Mesodermal cell (in vitro differentiated cells): Measurements from ENCODE around the gene RSRC1.

Experiments
- H3K27ac ChIP-seq: 2 replicates; pipeline ENCODE4 v1.7.0; 2013; ENCODE audit warnings: mild to moderate bottlenecking, low read depth, low read length, moderate library complexity; ENCODE audit not compliant: severe bottlenecking
- H3K36me3 ChIP-seq: 2 replicates; pipeline ENCODE4 v1.7.1; 2013; ENCODE audit warnings: mild to moderate bottlenecking, low read length, moderate library complexity; ENCODE audit not compliant: control insufficient read depth, insufficient read depth
- H3K4me1 ChIP-seq: one replicate; pipeline ENCODE4 v1.7.1; 2013; ENCODE audit warnings: mild to moderate bottlenecking, low read length; ENCODE audit not compliant: insufficient read depth, control insufficient read depth, poor library complexity, severe bottlenecking
- H3K4me3 ChIP-seq: 2 replicates; pipeline ENCODE4 v1.7.0; 2013; ENCODE audit warnings: low read length, control low read depth, mild to moderate bottlenecking; ENCODE audit not compliant: insufficient read depth, poor library complexity, severe bottlenecking; ENCODE audit errors: extremely low read depth
- H3K9me3 ChIP-seq: 2 replicates; pipeline ENCODE4 v1.7.1; 2013; ENCODE audit warnings: mild to moderate bottlenecking, low read length, moderate library complexity; ENCODE audit not compliant: control insufficient read depth
- WGBS, 2 experiments: methylation state at CpG; one replicate each; pipeline ENCODE4 v1.1.5; 2013; ENCODE audit warnings: missing lambda C conversion rate in 2 of 2; ENCODE audit not compliant: insufficient coverage in 2 of 2; 5-methylcytosine and 5-hydroxymethylcytosine counted together

The RSRC1 gene

GRCh38 chr3:158562674-158563073 is 452.8 kb downstream of the RSRC1 start:
- no CpG with 5 or more reads among the region's 5 CpGs for WGBS, 2 experiments
- no peak overlapping the region for H3K27ac ChIP-seq
- no peak overlapping the region for H3K4me3 ChIP-seq
- no peaks in the 10 kb centered on the region for H3K36me3 ChIP-seq
- H3K9me3 ChIP-seq = no peaks in the 10 kb centered on the region
- no peaks in the 10 kb centered on the region for H3K4me1 ChIP-seq

GRCh38 chr3:158563076-158563475 is 453.2 kb downstream of the RSRC1 start:
- no peaks in the 10 kb centered on the region for H3K4me1 ChIP-seq

GRCh38 chr3:158565076-158565475 is 455.2 kb downstream of the RSRC1 start:
- H3K4me3 ChIP-seq = no peak overlapping the region
- H3K9me3 ChIP-seq = no peaks in the 10 kb centered on the region
- H3K27ac ChIP-seq = no peak overlapping the region
- no peaks in the 10 kb centered on the region for H3K36me3 ChIP-seq
- no peaks in the 10 kb centered on the region for H3K4me1 ChIP-seq
- WGBS, 2 experiments = 100% methylated on average over 3 of the region's 6 CpGs; no CpG with 5 or more reads in 1 of the 2 experiments

More at GRCh38 chr3:158563076-158563475, 453.2 kb downstream of the RSRC1 start:
- no peaks in the 10 kb centered on the region for H3K36me3 ChIP-seq
- H3K9me3 ChIP-seq = no peaks in the 10 kb centered on the region
- H3K4me3 ChIP-seq = no peak overlapping the region
- no peak overlapping the region for H3K27ac ChIP-seq

- H3K4me3 ChIP-seq = no peak overlapping the region
- no peak overlapping the region for H3K27ac ChIP-seq
- no peaks in the 10 kb centered on the region for H3K36me3 ChIP-seq
- H3K4me1 ChIP-seq = no peaks in the 10 kb centered on the region
- WGBS, 2 experiments = 60% methylated on average over 1 of the region's 3 CpGs; no CpG with 5 or more reads in 1 of the 2 experiments
- H3K9me3 ChIP-seq = no peaks in the 10 kb centered on the region
Observed at GRCh38 chr3:158568784-158569183, 458.9 kb downstream of the RSRC1 start.

GRCh38 chr3:158569794-158570193 is 459.9 kb downstream of the RSRC1 start:
- H3K9me3 ChIP-seq = no peaks in the 10 kb centered on the region
- no peak overlapping the region for H3K27ac ChIP-seq
- H3K4me1 ChIP-seq = no peaks in the 10 kb centered on the region
- no peak overlapping the region for H3K4me3 ChIP-seq
- 73 to 83% methylated on average over 2 of the region's 3 CpGs for WGBS, 2 experiments
- H3K36me3 ChIP-seq = no peaks in the 10 kb centered on the region

- H3K9me3 ChIP-seq = no peaks in the 10 kb centered on the region
- H3K27ac ChIP-seq = peak within 1 kb of the TSS; percentile 94
- peak within 1 kb of the TSS; percentile 58 for H3K4me3 ChIP-seq
- H3K4me1 ChIP-seq = no peaks in the 10 kb centered on the region
- WGBS, 2 experiments = 2 to 6% methylated on average over 47 to 51 of the region's 51 CpGs
- no peaks in the 10 kb centered on the region for H3K36me3 ChIP-seq
Observed at GRCh38 chr3:158570999-158571702, 461.3 kb downstream of the RSRC1 start, which contains the start of gene MLF1. Gene MLF1 (plus strand): TSS chr3:158571194. CDS start chr3:158571301, 107 bp downstream.

GRCh38 chr3:158571969-158572765 is 462.3 kb downstream of the RSRC1 start:
- no peaks in the 10 kb centered on the region for H3K36me3 ChIP-seq
- peak overlapping the region; percentile 58 for H3K4me3 ChIP-seq
- no peak overlapping the region for H3K27ac ChIP-seq
- 94 to 97% methylated on average over 14 to 15 of the region's 16 CpGs for WGBS, 2 experiments
- no peaks in the 10 kb centered on the region for H3K9me3 ChIP-seq
- no peaks in the 10 kb centered on the region for H3K4me1 ChIP-seq

- H3K36me3 ChIP-seq = no peaks in the 10 kb centered on the region
- no peaks in the 10 kb centered on the region for H3K9me3 ChIP-seq
- no peak overlapping the region for H3K4me3 ChIP-seq
- 89 to 96% methylated on average over 3 to 7 of the region's 8 CpGs for WGBS, 2 experiments
- no peak overlapping the region for H3K27ac ChIP-seq
- H3K4me1 ChIP-seq = no peaks in the 10 kb centered on the region
Observed at GRCh38 chr3:158572766-158573060, 462.8 kb downstream of the RSRC1 start.

- WGBS, 2 experiments = 60 to 78% methylated on average over 1 to 3 of the region's 7 CpGs
Observed at GRCh38 chr3:158573714-158574113, 463.8 kb downstream of the RSRC1 start.

GRCh38 chr3:158574646-158575045 is 464.8 kb downstream of the RSRC1 start:
- no peak overlapping the region for H3K27ac ChIP-seq
- WGBS, 2 experiments = no CpG with 5 or more reads among the region's 1 CpG
- H3K9me3 ChIP-seq = no peaks in the 10 kb centered on the region
- H3K4me3 ChIP-seq = no peak overlapping the region
- no peaks in the 10 kb centered on the region for H3K4me1 ChIP-seq
- no peaks in the 10 kb centered on the region for H3K36me3 ChIP-seq

More at GRCh38 chr3:158573714-158574113, 463.8 kb downstream of the RSRC1 start:
- no peaks in the 10 kb centered on the region for H3K9me3 ChIP-seq
- no peak overlapping the region for H3K27ac ChIP-seq
- H3K36me3 ChIP-seq = no peaks in the 10 kb centered on the region
- H3K4me3 ChIP-seq = no peak overlapping the region
- H3K4me1 ChIP-seq = no peaks in the 10 kb centered on the region

GRCh38 chr3:158590223-158590622 is 480.3 kb downstream of the RSRC1 start:
- no peak overlapping the region for H3K4me3 ChIP-seq
- H3K4me1 ChIP-seq = no peaks in the 10 kb centered on the region
- no peak overlapping the region for H3K27ac ChIP-seq
- no peaks in the 10 kb centered on the region for H3K9me3 ChIP-seq
- H3K36me3 ChIP-seq = no peaks in the 10 kb centered on the region
